ENCODE data around the gene WDPCP. TPM values are rescaled to one million over a fixed set of nuclear protein-coding genes. Genes with fewer than 3 reads are reported as not detected.

WDPCP gene
- total and polyA plus RNA-seq, 2 of the 4 experiments (the other 2 are of a cell fraction) = 2.2 to 10.2 TPM

- Histone ChIP-seq H3K36me3 (ENCODE audit: control insufficient read depth, insufficient read depth, low read length) (no peaks in the 10 kb centered on the region), H3K27me3 (ENCODE audit: control insufficient read depth, insufficient read depth, low read length) (no peaks in the 10 kb centered on the region), H2BK120ac (ENCODE audit: low read depth, low read length) (no peak overlapping the region), H3K27ac (ENCODE audit: insufficient read depth, low read length) (no peak overlapping the region), H4K5ac (ENCODE audit: low read depth, low read length) (no peak overlapping the region), H3K4ac (ENCODE audit: low read depth, low read length) (no peak overlapping the region), H3K9me3 (ENCODE audit: control insufficient read depth, insufficient read depth, low read length) (0 out of 2 replicates have a peak, but pooled peaks cover 2% of the 10 kb centered on the region), H2AK9ac (replicated peaks; ENCODE audit: low read depth, low read length, poor library complexity) (peak overlapping the region; percentile 61), H2BK5ac (ENCODE audit: low read depth, low read length, poor library complexity, severe bottlenecking) (no peak overlapping the region), H4K20me1 (ENCODE audit: insufficient read depth, low read length) (no peaks in the 10 kb centered on the region), H3K4me2 (ENCODE audit: low read depth, low read length) (no peak overlapping the region), H4K8ac (ENCODE audit: low read depth in 2 of 2, low read length in 2 of 2) (no peak overlapping the region), H3K18ac (ENCODE audit: low read depth, low read length) (no peak overlapping the region), H2AFZ (replicated peaks; ENCODE audit: low read length, poor library complexity) (no peak overlapping the region), H2BK20ac (ENCODE audit: low read depth, low read length) (no peak overlapping the region), H3K9ac (ENCODE audit: low read depth, low read length) (no peak overlapping the region), H3K4me3 (ENCODE audit: insufficient read depth, low read depth, low read length) (no peak overlapping the region), H3K56ac (ENCODE audit: extremely low read depth, insufficient read depth, low read length) (no peak overlapping the region), H3K14ac (replicated peaks; ENCODE audit: low read depth, low read length) (no peak overlapping the region), H3K9me1 (ENCODE audit: insufficient read depth, low read length) (no peaks in the 10 kb centered on the region), H3K23ac (ENCODE audit: low read depth, low read length) (no peak overlapping the region), H3K4me1 (ENCODE audit: control insufficient read depth, insufficient read depth, low read length) (no peaks in the 10 kb centered on the region), H2AK5ac (ENCODE audit: low read depth, low read length) (no peak overlapping the region), H3K79me1 (ENCODE audit: low read depth in 1 of 2, low read length in 2 of 2) (no peaks in the 10 kb centered on the region), H2BK15ac (ENCODE audit: low read depth, low read length) (no peak overlapping the region), H4K91ac (ENCODE audit: insufficient read depth, low read depth, low read length) (no peak overlapping the region)
- CTCF ChIA-PET = no interaction called here
- POLR2A ChIA-PET (ENCODE audit: unreplicated experiment) = no interaction called here
- WGBS, 2 experiments (ENCODE audit: extremely low coverage in 2 of 2, insufficient read length in 1 of 2) = no CpG with 5 or more reads among the region's 1 CpG
- TF ChIP-seq POLR2A (IDR thresholded peaks at IDR 0.05; ENCODE audit: low read depth, low read length) (no peak), RFX5 (IDR thresholded peaks at IDR 0.05; ENCODE audit: low read depth, low read length) (no peak), RCOR1 (IDR thresholded peaks at IDR 0.05; ENCODE audit: insufficient replicate concordance, low read length) (no peak), CEBPB (IDR thresholded peaks at IDR 0.05; ENCODE audit: low read depth, low read length) (no peak), SMC3 (IDR thresholded peaks at IDR 0.05; ENCODE audit: low read depth, low read length) (no peak), FOS (IDR thresholded peaks at IDR 0.05; ENCODE audit: low read depth, low read length) (no peak), MAFK (IDR thresholded peaks at IDR 0.05; ENCODE audit: low read depth, low read length) (no peak), CHD1 (IDR thresholded peaks at IDR 0.05; ENCODE audit: low read depth, low read length) (no peak), CTCF (conservative IDR thresholded peaks at IDR 0.05; ENCODE audit: low read depth, low read length) (no peak), RAD21 (IDR thresholded peaks at IDR 0.05; ENCODE audit: low read length) (no peak), MXI1 (IDR thresholded peaks at IDR 0.05; ENCODE audit: borderline replicate concordance, low read depth, low read length) (no peak), NFE2L2 (IDR thresholded peaks at IDR 0.05; ENCODE audit: low read depth, low read length) (no peak), ELK1 (IDR thresholded peaks at IDR 0.05; ENCODE audit: borderline replicate concordance, low read depth, low read length) (no peak), USF2 (IDR thresholded peaks at IDR 0.05; ENCODE audit: low read depth, low read length) (no peak), BHLHE40 (IDR thresholded peaks at IDR 0.05; ENCODE audit: low read depth, low read length) (no peak)
- dilution Hi-C loops (cut with HindIII; ENCODE audit: low sequenced_read_pairs, unreplicated experiment) = no loop called here
- in situ Hi-C loops (cut with MboI; ENCODE audit: low sequenced_read_pairs) = no loop called here
- BruUV-seq (replicated peaks) = no TSS peak
- no peak for DNase-seq
- no peak for ATAC-seq (ENCODE audit: low read depth)
- intact Hi-C loops (cut with micrococcal nuclease) = no loop called here
These were observed 300.3 kb downstream of the WDPCP start for GRCh38 chr2:63287956-63288355.

All from IMR-90 (cell line).